Effector memory CD8-positive, alpha-beta T cell (primary cell): ENCODE results near the gene DNAH3.
"Not testable (repeated sequence)": the region's sequence is repeated elsewhere in the genome, so short reads cannot be mapped to it uniquely, and the experiment has no call there.

Source experiments
- ATAC-seq: fragments of 150-1000 bp; cut with Tn5 transposase; replicated peaks from 2 replicates; pipeline ENCODE4 v1.10.0; 2021; ENCODE audit warnings: mild to moderate bottlenecking, moderate library complexity
- DNase-seq, 3 experiments: peaks; one replicate each; pipeline ENCODE4 v3.0.0; 2021
- H3K27ac Mint-ChIP-seq, 2 donors: one replicate each; pipeline ENCODE4 v1.8.0; 2022; ENCODE audit warnings: mild to moderate bottlenecking in 2 of 2, mixed read lengths in 2 of 2, moderate library complexity in 2 of 2
- H3K27me3 Mint-ChIP-seq, 2 donors: one replicate each; pipeline ENCODE4 v1.8.0; 2022; ENCODE audit warnings: mixed read lengths in 2 of 2
- H3K36me3 Mint-ChIP-seq: one replicate; pipeline ENCODE4 v1.8.0; 2022; ENCODE audit warnings: mild to moderate bottlenecking, moderate library complexity, mixed read lengths; ENCODE audit not compliant: insufficient read depth
- H3K4me1 Mint-ChIP-seq, 2 donors: one replicate each; pipeline ENCODE4 v1.8.0; 2022; ENCODE audit warnings: low read depth in 2 of 2, mixed read lengths in 2 of 2
- H3K4me3 Mint-ChIP-seq, 2 donors: one replicate each; pipeline ENCODE4 v1.8.0; 2022; ENCODE audit warnings: mild to moderate bottlenecking in 2 of 2, mixed read lengths in 2 of 2, moderate library complexity in 2 of 2
- H3K9me3 Mint-ChIP-seq, 2 donors: one replicate each; pipeline ENCODE4 v1.8.0; 2022; ENCODE audit warnings: mixed read lengths in 2 of 2

DNAH3 gene

GRCh38 chr16:21162661-21163151 lies 12.1 kb upstream of the DNAH3 start:
- peaks cover 12% of the 10 kb centered on the region for H3K36me3 Mint-ChIP-seq
- no peaks in the 10 kb centered on the region for H3K9me3 Mint-ChIP-seq
- peaks cover 9 to 17% of the 10 kb centered on the region in 2 donors for H3K4me1 Mint-ChIP-seq
- DNase-seq (no peak), ATAC-seq (no peak)
- H3K4me3 Mint-ChIP-seq, result no peak overlapping the region
- H3K27me3 Mint-ChIP-seq, result no peaks in the 10 kb centered on the region
- H3K27ac Mint-ChIP-seq, result no peak overlapping the region

- Mint-ChIP-seq H3K27me3 (no peaks in the 10 kb centered on the region), H3K36me3 (peaks cover 8% of the 10 kb centered on the region), H3K4me1 (peaks cover 13 to 17% of the 10 kb centered on the region in 2 donors), H3K9me3 (no peaks in the 10 kb centered on the region), H3K4me3 (no peak overlapping the region), H3K27ac (no peak overlapping the region)
- ATAC-seq (no peak), DNase-seq (no peak)
Observed at GRCh38 chr16:21161211-21161610, 10.6 kb upstream of the DNAH3 start.

- Mint-ChIP-seq H3K4me1 (peaks cover 13 to 17% of the 10 kb centered on the region in 2 donors), H3K4me3 (no peak overlapping the region), H3K9me3 (no peaks in the 10 kb centered on the region), H3K27ac (no peak overlapping the region), H3K36me3 (peaks cover 3% of the 10 kb centered on the region), H3K27me3 (no peaks in the 10 kb centered on the region)
- ATAC-seq (no peak), DNase-seq (no peak)
Observed at GRCh38 chr16:21160276-21160675, 9.6 kb upstream of the DNAH3 start.

- H3K27ac Mint-ChIP-seq, result peak overlapping the region; percentile 81 to 86
- H3K4me3 Mint-ChIP-seq, result peak overlapping the region; percentile 95 to 98
- ATAC-seq (no peak), DNase-seq (no peak)
- peaks cover 3% of the 10 kb centered on the region for H3K36me3 Mint-ChIP-seq
- H3K9me3 Mint-ChIP-seq, result no peaks in the 10 kb centered on the region
- H3K4me1 Mint-ChIP-seq, result peaks cover 13% of the 10 kb centered on the region in 2 donors
- H3K27me3 Mint-ChIP-seq, result no peaks in the 10 kb centered on the region
Observed at GRCh38 chr16:21159281-21159951, 8.8 kb upstream of the DNAH3 start.

GRCh38 chr16:21158208-21159110 lies 7.8 kb upstream of the DNAH3 start, which contains the start of gene LDAF1:
Gene LDAF1 (plus strand): TSS chr16:21158674. CDS start chr16:21161183, 2,509 bp downstream.
- peaks cover 13% of the 10 kb centered on the region in 2 donors for H3K4me1 Mint-ChIP-seq
- peaks cover 3% of the 10 kb centered on the region for H3K36me3 Mint-ChIP-seq
- H3K9me3 Mint-ChIP-seq, result no peaks in the 10 kb centered on the region
- DNase-seq (peak; percentile 72 to 77 (median 73)), ATAC-seq (peak; percentile 99)
- H3K27me3 Mint-ChIP-seq, result no peaks in the 10 kb centered on the region
- peak within 1 kb of the TSS; percentile 81 to 86 for H3K27ac Mint-ChIP-seq
- H3K4me3 Mint-ChIP-seq, result peak within 1 kb of the TSS; percentile 95 to 98

GRCh38 chr16:21157632-21158031 lies 7.0 kb upstream of the DNAH3 start:
- ATAC-seq (no peak), DNase-seq (no peak)
- Mint-ChIP-seq H3K9me3 (no peaks in the 10 kb centered on the region), H3K36me3 (no peaks in the 10 kb centered on the region), H3K27me3 (no peaks in the 10 kb centered on the region), H3K4me1 (peaks cover 11 to 13% of the 10 kb centered on the region in 2 donors), H3K27ac (peak overlapping the region; percentile 81 to 86), H3K4me3 (peak overlapping the region; percentile 95 to 98)

GRCh38 chr16:21156767-21157467 lies 6.3 kb upstream of the DNAH3 start:
- H3K36me3 Mint-ChIP-seq, result no peaks in the 10 kb centered on the region
- peak overlapping the region; percentile 95 to 98 for H3K4me3 Mint-ChIP-seq
- no peaks in the 10 kb centered on the region for H3K9me3 Mint-ChIP-seq
- ATAC-seq (no peak), DNase-seq (no peak)
- no peak overlapping the region for H3K27ac Mint-ChIP-seq
- peaks cover 11 to 13% of the 10 kb centered on the region in 2 donors for H3K4me1 Mint-ChIP-seq
- H3K27me3 Mint-ChIP-seq, result no peaks in the 10 kb centered on the region

GRCh38 chr16:21156011-21156410 lies 5.4 kb upstream of the DNAH3 start:
- not testable (repeated sequence) for H3K27ac Mint-ChIP-seq, ATAC-seq, H3K27me3 Mint-ChIP-seq, H3K4me3 Mint-ChIP-seq, DNase-seq, H3K36me3 Mint-ChIP-seq, H3K9me3 Mint-ChIP-seq
- peaks cover 11 to 13% of the 10 kb centered on the region in 2 donors for H3K4me1 Mint-ChIP-seq

- not testable (repeated sequence) for H3K27ac Mint-ChIP-seq
Observed at GRCh38 chr16:21153124-21153729, 2.6 kb upstream of the DNAH3 start.

GRCh38 chr16:21152160-21153030 lies 1.7 kb upstream of the DNAH3 start:
- not testable (repeated sequence) for DNase-seq, H3K27ac Mint-ChIP-seq, H3K36me3 Mint-ChIP-seq, H3K4me1 Mint-ChIP-seq, H3K4me3 Mint-ChIP-seq, ATAC-seq, H3K9me3 Mint-ChIP-seq
- peaks cover 28 to 41% of the 10 kb centered on the region in 2 donors for H3K27me3 Mint-ChIP-seq

More at GRCh38 chr16:21153124-21153729, 2.6 kb upstream of the DNAH3 start:
- H3K9me3 Mint-ChIP-seq, H3K4me3 Mint-ChIP-seq, H3K4me1 Mint-ChIP-seq, DNase-seq, ATAC-seq, H3K36me3 Mint-ChIP-seq: not testable (repeated sequence)
- H3K27me3 Mint-ChIP-seq, result peaks cover 20 to 32% of the 10 kb centered on the region in 2 donors

- ATAC-seq (no peak), DNase-seq (no peak)
- H3K4me3 Mint-ChIP-seq, result no peak overlapping the region
- H3K27me3 Mint-ChIP-seq, result peaks cover 49 to 75% of the 10 kb centered on the region in 2 donors
- no peak overlapping the region for H3K27ac Mint-ChIP-seq
- H3K4me1 Mint-ChIP-seq, result no peaks in the 10 kb centered on the region
- no peaks in the 10 kb centered on the region for H3K36me3 Mint-ChIP-seq
- no peaks in the 10 kb centered on the region for H3K9me3 Mint-ChIP-seq
Observed at GRCh38 chr16:21145738-21146137, 4.9 kb downstream of the DNAH3 start.

GRCh38 chr16:21134053-21134452 lies 16.6 kb downstream of the DNAH3 start:
- peaks cover 20 to 51% of the 10 kb centered on the region in 2 donors for H3K27me3 Mint-ChIP-seq
- ATAC-seq (no peak), DNase-seq (no peak)
- H3K27ac Mint-ChIP-seq, result no peak overlapping the region
- no peak overlapping the region for H3K4me3 Mint-ChIP-seq
- H3K9me3 Mint-ChIP-seq, result no peaks in the 10 kb centered on the region
- H3K4me1 Mint-ChIP-seq, result no peaks in the 10 kb centered on the region
- no peaks in the 10 kb centered on the region for H3K36me3 Mint-ChIP-seq
